ENCODE measurements around the gene GJB3. TPM values are rescaled to one million over a fixed set of nuclear protein-coding genes. Genes with fewer than 3 reads are reported as not detected.

The GJB3 gene
- polyA plus RNA-seq, 2 of the 4 experiments (the other 2 are of a cell fraction): 0.50 to 0.76 TPM

GRCh38 chr1:34755961-34756360 is 25.1 kb upstream of the GJB3 start:
- CTCF ChIA-PET: no interaction called here
- POLR2A ChIA-PET: no interaction called here
- no peak overlapping the region for H3K4me3 ChIP-seq
- no peaks in the 10 kb centered on the region for H3K9me3 ChIP-seq
- 97% methylated on average over 6 of the region's 6 CpGs for WGBS (ENCODE audit: missing lambda C conversion rate)
- H3K4me2 ChIP-seq: no peak overlapping the region
- H3K27ac ChIP-seq: no peak overlapping the region
- DNase-seq (ENCODE audit: low read depth in 1 of 2, low spot score in 1 of 2) (no peak), ATAC-seq (no peak), FAIRE-seq (no peak)
- TF ChIP-seq ZC3H11A (IDR thresholded peaks at IDR 0.05): no peak
- 0 out of 3 replicates have a peak, but pooled peaks cover 6% of the 10 kb centered on the region for H3K4me1 ChIP-seq

GRCh38 chr1:34757386-34757785 is 23.6 kb upstream of the GJB3 start:
- WGBS (ENCODE audit: missing lambda C conversion rate): 86% methylated on average over 17 of the region's 21 CpGs
- CTCF ChIA-PET: interaction anchor here (2.6 kb wide), 1 partner anchor 14 kb away, joined by 14 read pairs; no protein-coding TSS in a partner anchor
- no peak for ATAC-seq
- no peak overlapping the region for H3K4me3 ChIP-seq
- POLR2A ChIA-PET: no interaction called here
- DNase-seq (ENCODE audit: low read depth in 1 of 2, low spot score in 1 of 2): no peak
- no peak overlapping the region for H3K27ac ChIP-seq
- peaks cover 8% of the 10 kb centered on the region; the same call in 2 of the 3 replicates for H3K4me1 ChIP-seq
- H3K9me3 ChIP-seq: no peaks in the 10 kb centered on the region
- no peak for FAIRE-seq
- TF ChIP-seq PHF8 (IDR thresholded peaks at IDR 0.05; ENCODE audit: borderline replicate concordance, low read depth) (no peak), HEYL (CRISPR knock-in tag; IDR thresholded peaks at IDR 0.05) (no peak), CBX8 (IDR thresholded peaks at IDR 0.05) (no peak), ZSCAN20 (CRISPR knock-in tag; IDR thresholded peaks at IDR 0.05) (no peak), SMC3 (IDR thresholded peaks at IDR 0.05) (no peak), RCOR1 (IDR thresholded peaks at IDR 0.05; ENCODE audit: low read depth, low read length) (no peak), CEBPB (IDR thresholded peaks at IDR 0.05) (no peak), HES2 (IDR thresholded peaks at IDR 0.05) (no peak), RAD21 (conservative IDR thresholded peaks at IDR 0.05 in 1 of 2, IDR thresholded peaks at IDR 0.05 in 1 of 2) (no peak), RARB (CRISPR knock-in tag; IDR thresholded peaks at IDR 0.05) (no peak), FOSL2 (IDR thresholded peaks at IDR 0.05) (no peak), FOSL2 (CRISPR knock-in tag; IDR thresholded peaks at IDR 0.05) (no peak), GATA3 (IDR thresholded peaks at IDR 0.05; ENCODE audit: borderline replicate concordance) (no peak), HOXB13 (CRISPR knock-in tag; IDR thresholded peaks at IDR 0.05; ENCODE audit: low read depth) (no peak), NFE2L2 (conservative IDR thresholded peaks at IDR 0.05; ENCODE audit: low read length) (no peak), KDM5A (IDR thresholded peaks at IDR 0.05) (no peak)
- H3K4me2 ChIP-seq: no peak overlapping the region

DNA sequence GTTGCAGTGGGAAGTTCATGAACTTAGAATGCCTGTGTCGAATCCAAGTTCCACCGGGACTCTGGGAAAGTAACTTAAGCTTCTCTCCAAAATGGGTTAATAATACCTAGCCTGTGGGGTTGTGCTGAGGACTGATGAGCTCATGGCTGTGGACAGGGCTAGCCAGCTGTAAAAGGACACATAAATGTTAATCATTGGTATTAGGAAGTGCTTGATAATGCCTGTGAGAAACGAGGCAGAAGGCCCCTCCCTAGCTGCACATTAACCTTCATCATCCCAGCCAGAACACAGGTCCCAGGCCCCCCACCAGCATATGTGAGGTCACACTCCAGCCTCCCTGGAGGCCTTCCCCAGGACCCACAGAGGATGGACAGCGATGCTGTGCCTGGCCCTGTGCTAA is 22.3 kb upstream of the GJB3 start:
- POLR2A ChIA-PET: no interaction called here
- no peak for ATAC-seq
- no peaks in the 10 kb centered on the region for H3K9me3 ChIP-seq
- DNase-seq (ENCODE audit: low read depth in 1 of 2, low spot score in 1 of 2): no peak
- no peak overlapping the region for H3K27ac ChIP-seq
- H3K4me2 ChIP-seq: no peak overlapping the region
- peaks cover 20% of the 10 kb centered on the region for H3K4me1 ChIP-seq
- 70% methylated on average over 3 of the region's 4 CpGs for WGBS (ENCODE audit: missing lambda C conversion rate)
- no peak overlapping the region for H3K4me3 ChIP-seq
- FAIRE-seq: no peak
- TF ChIP-seq ESRRA (IDR thresholded peaks at IDR 0.05; ENCODE audit: borderline replicate concordance, low read length) (no peak), SMC3 (IDR thresholded peaks at IDR 0.05) (no peak), MYC (IDR thresholded peaks at IDR 0.05; ENCODE audit: borderline replicate concordance, low read length) (no peak), ZC3H11A (IDR thresholded peaks at IDR 0.05) (no peak), CTCF (IDR thresholded peaks at IDR 0.05) (no peak), HOXA7 (CRISPR knock-in tag; IDR thresholded peaks at IDR 0.05) (no peak), EP300 (IDR thresholded peaks at IDR 0.05) (no peak), CBX8 (IDR thresholded peaks at IDR 0.05) (no peak), JUNB (IDR thresholded peaks at IDR 0.05) (no peak), RARB (CRISPR knock-in tag; IDR thresholded peaks at IDR 0.05) (no peak), RCOR1 (IDR thresholded peaks at IDR 0.05; ENCODE audit: low read depth, low read length) (no peak), BCL3 (IDR thresholded peaks at IDR 0.05) (no peak), MAFK (IDR thresholded peaks at IDR 0.05; ENCODE audit: partially characterized antibody) (no peak)
- TF ChIP-seq, protein P1, sequence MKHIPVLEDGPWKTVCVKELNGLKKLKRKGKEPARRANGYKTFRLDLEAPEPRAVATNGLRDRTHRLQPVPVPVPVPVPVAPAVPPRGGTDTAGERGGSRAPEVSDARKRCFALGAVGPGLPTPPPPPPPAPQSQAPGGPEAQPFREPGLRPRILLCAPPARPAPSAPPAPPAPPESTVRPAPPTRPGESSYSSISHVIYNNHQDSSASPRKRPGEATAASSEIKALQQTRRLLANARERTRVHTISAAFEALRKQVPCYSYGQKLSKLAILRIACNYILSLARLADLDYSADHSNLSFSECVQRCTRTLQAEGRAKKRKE (CRISPR knock-in tag; IDR thresholded peaks at IDR 0.05; ENCODE audit: low read depth): no peak
- CTCF ChIA-PET: interaction anchor here (1.2 to 2.6 kb wide), 3 partner anchors 9 to 93 kb away, joined by 3 to 14 read pairs (median 4); no protein-coding TSS in a partner anchor
